Astrocyte (in vitro differentiated cells and primary cell): ENCODE data around the gene NDUFA13.

Experiments used
- EZH2 ChIP-seq: IDR thresholded peaks from 2 replicates; pipeline ENCODE4 v1.6.1; 2012; ENCODE audit warnings: mild to moderate bottlenecking, low read length, inconsistent platforms; ENCODE audit not compliant: insufficient read depth
- TF ChIP-seq, protein P1 (sequence below): IDR thresholded peaks from 2 replicates; pipeline ENCODE4 v1.5.1; 2011; ENCODE audit warnings: low read depth, mild to moderate bottlenecking, inconsistent platforms, low read length, moderate library complexity; ENCODE audit not compliant: insufficient read depth

DNA sequence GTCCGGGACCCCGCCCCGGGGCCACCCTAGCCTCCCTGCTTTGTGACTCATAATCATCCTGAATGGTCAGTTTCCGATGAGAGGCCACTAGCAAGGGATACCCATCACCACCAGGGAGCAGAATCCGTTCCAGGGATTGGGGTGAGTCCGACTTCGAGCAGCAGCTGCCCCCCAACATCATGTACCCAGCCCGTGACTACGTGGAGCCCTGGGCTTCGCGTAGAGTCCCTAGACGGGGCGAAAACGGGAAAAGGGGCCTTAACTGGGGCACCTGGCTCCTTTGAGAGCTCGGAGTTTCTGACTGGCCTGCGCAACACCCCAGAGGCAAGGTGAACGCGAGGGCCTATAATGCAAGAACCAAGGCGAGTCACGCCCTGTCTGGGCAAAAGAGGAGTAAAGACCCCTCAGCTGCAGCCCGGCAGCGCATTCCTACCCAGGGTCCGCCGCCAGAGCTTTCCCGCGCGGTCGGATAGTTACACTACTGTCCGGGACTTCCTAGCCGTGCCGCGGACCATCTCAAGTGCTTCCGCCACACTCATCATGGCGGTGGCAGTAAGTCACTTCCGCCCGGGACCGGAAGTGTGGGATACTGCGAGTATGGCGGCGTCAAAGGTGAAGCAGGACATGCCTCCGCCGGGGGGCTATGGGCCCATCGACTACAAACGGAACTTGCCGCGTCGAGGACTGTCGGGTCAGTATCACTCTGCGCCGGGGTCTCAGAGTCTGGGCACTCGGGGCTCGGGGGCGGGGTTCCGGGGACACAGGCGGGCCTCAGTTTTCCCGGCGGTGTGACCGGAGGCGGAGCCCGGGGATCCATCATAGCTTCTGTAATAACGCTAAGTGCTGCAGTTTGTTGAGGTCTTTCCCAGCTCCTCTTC lies at the start of gene NDUFA13:
- TF ChIP-seq EZH2, result no peak
- TF ChIP-seq, protein P1, sequence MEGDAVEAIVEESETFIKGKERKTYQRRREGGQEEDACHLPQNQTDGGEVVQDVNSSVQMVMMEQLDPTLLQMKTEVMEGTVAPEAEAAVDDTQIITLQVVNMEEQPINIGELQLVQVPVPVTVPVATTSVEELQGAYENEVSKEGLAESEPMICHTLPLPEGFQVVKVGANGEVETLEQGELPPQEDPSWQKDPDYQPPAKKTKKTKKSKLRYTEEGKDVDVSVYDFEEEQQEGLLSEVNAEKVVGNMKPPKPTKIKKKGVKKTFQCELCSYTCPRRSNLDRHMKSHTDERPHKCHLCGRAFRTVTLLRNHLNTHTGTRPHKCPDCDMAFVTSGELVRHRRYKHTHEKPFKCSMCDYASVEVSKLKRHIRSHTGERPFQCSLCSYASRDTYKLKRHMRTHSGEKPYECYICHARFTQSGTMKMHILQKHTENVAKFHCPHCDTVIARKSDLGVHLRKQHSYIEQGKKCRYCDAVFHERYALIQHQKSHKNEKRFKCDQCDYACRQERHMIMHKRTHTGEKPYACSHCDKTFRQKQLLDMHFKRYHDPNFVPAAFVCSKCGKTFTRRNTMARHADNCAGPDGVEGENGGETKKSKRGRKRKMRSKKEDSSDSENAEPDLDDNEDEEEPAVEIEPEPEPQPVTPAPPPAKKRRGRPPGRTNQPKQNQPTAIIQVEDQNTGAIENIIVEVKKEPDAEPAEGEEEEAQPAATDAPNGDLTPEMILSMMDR, result no peak
